ENCODE data around the gene SLAIN1.

Gene SLAIN1

GRCh38 chr13:77752512-77753069 is 55.1 kb downstream of the SLAIN1 start:
- no peak for DNase-seq

GRCh38 chr13:77760893-77761292 is 63.4 kb downstream of the SLAIN1 start:
- DNase-seq, result no peak

GRCh38 chr13:77767413-77767812 is 69.9 kb downstream of the SLAIN1 start:
- no peak for DNase-seq

- no peak for DNase-seq
Measured at GRCh38 chr13:77774181-77774580, 76.7 kb downstream of the SLAIN1 start.

- DNase-seq, result no peak
Measured at GRCh38 chr13:77776704-77777103, 79.2 kb downstream of the SLAIN1 start.

GRCh38 chr13:77779552-77780272 is 82.2 kb downstream of the SLAIN1 start:
- no peak for DNase-seq

GRCh38 chr13:77781808-77782207 is 84.3 kb downstream of the SLAIN1 start:
- DNase-seq, result no peak

- DNase-seq, result no peak
Measured at GRCh38 chr13:77784515-77784914, 87.0 kb downstream of the SLAIN1 start.

GRCh38 chr13:77786695-77787287 is 89.3 kb downstream of the SLAIN1 start:
- DNase-seq, result no peak

GRCh38 chr13:77789376-77789775 is 91.9 kb downstream of the SLAIN1 start:
- no peak for DNase-seq

- no peak for DNase-seq
Measured at GRCh38 chr13:77800219-77800618, 102.7 kb downstream of the SLAIN1 start.

- no peak for DNase-seq
Measured at GRCh38 chr13:77806518-77806917, 109.0 kb downstream of the SLAIN1 start.

- no peak for DNase-seq
Measured at GRCh38 chr13:77807431-77808135, 110.1 kb downstream of the SLAIN1 start.

- no peak for DNase-seq
Measured at GRCh38 chr13:77810430-77810829, 112.9 kb downstream of the SLAIN1 start.

- no peak for DNase-seq
Measured at GRCh38 chr13:77810878-77811277, 113.4 kb downstream of the SLAIN1 start.

GRCh38 chr13:77811381-77811780 is 113.9 kb downstream of the SLAIN1 start:
- no peak for DNase-seq

GRCh38 chr13:77811981-77812380 is 114.5 kb downstream of the SLAIN1 start:
- no peak for DNase-seq
